ENCODE data around the gene CYS1. TPM values are rescaled to one million over a fixed set of nuclear protein-coding genes. Genes with fewer than 3 reads are reported as not detected.

CYS1 gene
- under 1 TPM in 1 of 2 experiments, not detected in 1; 0.75 TPM for total RNA-seq

GRCh38 chr2:10079870-10080535, at the start of gene CYS1:
TSS of gene CYS1 (minus strand) at chr2:10080411. CDS start at chr2:10080223, 188 bp downstream.
- Mint-ChIP-seq H3K4me3 (peak within 1 kb of the TSS; percentile 61), H3K4me1 (peaks cover 11% of the 10 kb centered on the region), H3K9me3 (ENCODE audit: low read depth) (no peaks in the 10 kb centered on the region), H3K27ac (no peak within 1 kb of the TSS), H3K27me3 (peaks cover 81% of the 10 kb centered on the region), H3K36me3 (no peaks in the 10 kb centered on the region)
- CTCF ChIA-PET, result interaction anchor here (1.2 to 4.5 kb wide), 2 partner anchors 18 to 38 kb away, joined by 6 to 29 read pairs; no protein-coding TSS in a partner anchor
- DNase-seq (no peak), ATAC-seq (peak; percentile 67)

- H3K4me3 Mint-ChIP-seq, result peak overlapping the region; percentile 29
- no peak overlapping the region for H3K27ac Mint-ChIP-seq
- no peak for DNase-seq
- CTCF ChIA-PET, result interaction anchor here (1.0 to 7.9 kb wide), 3 partner anchors 57 to 525 kb away, joined by 3 to 86 read pairs (median 4); no protein-coding TSS in a partner anchor
- no peaks in the 10 kb centered on the region for H3K9me3 Mint-ChIP-seq (ENCODE audit: low read depth)
- peaks cover 72% of the 10 kb centered on the region for H3K4me1 Mint-ChIP-seq
- no peaks in the 10 kb centered on the region for H3K27me3 Mint-ChIP-seq
- peaks cover 78% of the 10 kb centered on the region for H3K36me3 Mint-ChIP-seq
- no peak for ATAC-seq
These were observed 49.3 kb upstream of the CYS1 start for GRCh38 chr2:10129490-10129889.

GRCh38 chr2:10128420-10128819, 48.2 kb upstream of the CYS1 start:
- H3K27ac Mint-ChIP-seq, result peak overlapping the region; percentile 30
- ATAC-seq (no peak), DNase-seq (no peak)
- no peaks in the 10 kb centered on the region for H3K9me3 Mint-ChIP-seq (ENCODE audit: low read depth)
- CTCF ChIA-PET, result interaction anchor here (0.6 to 7.9 kb wide), 5 partner anchors 11 to 503 kb away, joined by 3 to 86 read pairs (median 4); no protein-coding TSS in a partner anchor
- H3K4me3 Mint-ChIP-seq, result peak overlapping the region; percentile 29
- H3K27me3 Mint-ChIP-seq, result no peaks in the 10 kb centered on the region
- peaks cover 87% of the 10 kb centered on the region for H3K36me3 Mint-ChIP-seq
- peaks cover 73% of the 10 kb centered on the region for H3K4me1 Mint-ChIP-seq

- ATAC-seq, result no peak
- CTCF ChIA-PET, result interaction anchor here (1.2 to 7.9 kb wide), 6 partner anchors 16 to 541 kb away, joined by 3 to 86 read pairs (median 8); no protein-coding TSS in a partner anchor
- Mint-ChIP-seq H3K4me1 (peaks cover 62% of the 10 kb centered on the region), H3K27me3 (no peaks in the 10 kb centered on the region), H3K27ac (peak overlapping the region; percentile 73), H3K36me3 (peaks cover 84% of the 10 kb centered on the region), H3K4me3 (peak overlapping the region; percentile 97), H3K9me3 (ENCODE audit: low read depth) (no peaks in the 10 kb centered on the region)
- no peak for DNase-seq
These were observed 46.4 kb upstream of the CYS1 start for GRCh38 chr2:10126632-10127026.

- ATAC-seq (no peak), DNase-seq (no peak)
- Mint-ChIP-seq H3K27ac (peak overlapping the region; percentile 97), H3K4me1 (peaks cover 59% of the 10 kb centered on the region), H3K9me3 (ENCODE audit: low read depth) (no peaks in the 10 kb centered on the region), H3K4me3 (peak overlapping the region; percentile 97), H3K27me3 (no peaks in the 10 kb centered on the region), H3K36me3 (peaks cover 85% of the 10 kb centered on the region)
- CTCF ChIA-PET, result interaction anchor here (1.0 to 7.9 kb wide), 15 partner anchors 13 to 542 kb away, joined by 3 to 86 read pairs (median 4); partner anchors contain the start of genes HPCAL1, ODC1 and TAF1B
These were observed 45.8 kb upstream of the CYS1 start for GRCh38 chr2:10125842-10126631.

GRCh38 chr2:10124538-10125045, 44.4 kb upstream of the CYS1 start:
- H3K27me3 Mint-ChIP-seq, result no peaks in the 10 kb centered on the region
- peak overlapping the region; percentile 97 for H3K4me3 Mint-ChIP-seq
- peaks cover 54% of the 10 kb centered on the region for H3K4me1 Mint-ChIP-seq
- no peak for DNase-seq
- H3K9me3 Mint-ChIP-seq (ENCODE audit: low read depth), result no peaks in the 10 kb centered on the region
- H3K27ac Mint-ChIP-seq, result peak overlapping the region; percentile 97
- H3K36me3 Mint-ChIP-seq, result peaks cover 80% of the 10 kb centered on the region
- ATAC-seq, result no peak
- CTCF ChIA-PET, result interaction anchor here (0.8 to 7.9 kb wide), 21 partner anchors 8 to 543 kb away, joined by 3 to 86 read pairs (median 3); partner anchors contain the start of genes HPCAL1, ODC1 and TAF1B

- H3K4me1 Mint-ChIP-seq, result peaks cover 54% of the 10 kb centered on the region
- ATAC-seq (no peak), DNase-seq (no peak)
- no peaks in the 10 kb centered on the region for H3K27me3 Mint-ChIP-seq
- peak overlapping the region; percentile 97 for H3K4me3 Mint-ChIP-seq
- H3K36me3 Mint-ChIP-seq, result peaks cover 67% of the 10 kb centered on the region
- CTCF ChIA-PET, result interaction anchor here (0.7 to 7.9 kb wide), 9 partner anchors 34 to 324 kb away, joined by 3 to 86 read pairs (median 21); partner anchors contain the start of genes HPCAL1 and ODC1
- peak overlapping the region; percentile 97 for H3K27ac Mint-ChIP-seq
- no peaks in the 10 kb centered on the region for H3K9me3 Mint-ChIP-seq (ENCODE audit: low read depth)
These were observed 43.1 kb upstream of the CYS1 start for GRCh38 chr2:10123281-10123680.

- Mint-ChIP-seq H3K36me3 (peaks cover 65% of the 10 kb centered on the region), H3K27ac (peak within 1 kb of the TSS; percentile 99), H3K27me3 (no peaks in the 10 kb centered on the region), H3K4me3 (peak within 1 kb of the TSS; percentile 97), H3K4me1 (peaks cover 55% of the 10 kb centered on the region), H3K9me3 (ENCODE audit: low read depth) (no peaks in the 10 kb centered on the region)
- CTCF ChIA-PET, result interaction anchor here (1.5 to 7.9 kb wide), 6 partner anchors 48 to 324 kb away, joined by 3 to 86 read pairs (median 30); partner anchors contain the start of genes HPCAL1 and ODC1
- peak; percentile 98 for DNase-seq
- ATAC-seq, result peak; percentile 80
These were observed 42.5 kb upstream of the CYS1 start, which contains the start of gene RRM2 for GRCh38 chr2:10122500-10123280. TSS of gene RRM2 (plus strand) at chr2:10122739. CDS start at chr2:10122799, 60 bp downstream.

GRCh38 chr2:10120877-10121574, 40.8 kb upstream of the CYS1 start:
- ATAC-seq (no peak), DNase-seq (no peak)
- Mint-ChIP-seq H3K9me3 (ENCODE audit: low read depth) (no peaks in the 10 kb centered on the region), H3K27ac (peak overlapping the region; percentile 99), H3K4me1 (peaks cover 43% of the 10 kb centered on the region), H3K36me3 (peaks cover 48% of the 10 kb centered on the region), H3K27me3 (no peaks in the 10 kb centered on the region), H3K4me3 (peak overlapping the region; percentile 89)
- CTCF ChIA-PET, result interaction anchor here (12.8 kb wide), 1 partner anchor 48 kb away, joined by 84 read pairs; no protein-coding TSS in a partner anchor

- ATAC-seq (peak; percentile 63), DNase-seq (peak; percentile 97)
- Mint-ChIP-seq H3K9me3 (ENCODE audit: low read depth) (no peaks in the 10 kb centered on the region), H3K36me3 (peaks cover 41% of the 10 kb centered on the region), H3K4me3 (peak overlapping the region; percentile 89), H3K27me3 (no peaks in the 10 kb centered on the region), H3K4me1 (peaks cover 39% of the 10 kb centered on the region), H3K27ac (peak overlapping the region; percentile 99)
- CTCF ChIA-PET, result interaction anchor here (0.8 to 12.8 kb wide), 5 partner anchors 30 to 321 kb away, joined by 3 to 84 read pairs (median 3); no protein-coding TSS in a partner anchor
These were observed 40.1 kb upstream of the CYS1 start for GRCh38 chr2:10120158-10120876.

GRCh38 chr2:10119601-10120157, 39.5 kb upstream of the CYS1 start:
- H3K36me3 Mint-ChIP-seq, result peaks cover 35% of the 10 kb centered on the region
- peak overlapping the region; percentile 99 for H3K27ac Mint-ChIP-seq
- peak overlapping the region; percentile 89 for H3K4me3 Mint-ChIP-seq
- H3K27me3 Mint-ChIP-seq, result no peaks in the 10 kb centered on the region
- H3K4me1 Mint-ChIP-seq, result peaks cover 33% of the 10 kb centered on the region
- ATAC-seq (no peak), DNase-seq (no peak)
- no peaks in the 10 kb centered on the region for H3K9me3 Mint-ChIP-seq (ENCODE audit: low read depth)
- CTCF ChIA-PET, result interaction anchor here (0.8 to 12.8 kb wide), 9 partner anchors 22 to 320 kb away, joined by 3 to 84 read pairs (median 3); no protein-coding TSS in a partner anchor
